GF-D8 (cell line): Measurements from ENCODE around the gene COL6A1.
"Not testable (repeated sequence)": the region's sequence is repeated elsewhere in the genome, so short reads cannot be mapped to it uniquely, and the experiment has no call there.

Experiments
- DNase-seq: peaks from one replicate; lab custom pipeline; 2025; lab: John Stamatoyannopoulos, UW

Gene COL6A1

DNA sequence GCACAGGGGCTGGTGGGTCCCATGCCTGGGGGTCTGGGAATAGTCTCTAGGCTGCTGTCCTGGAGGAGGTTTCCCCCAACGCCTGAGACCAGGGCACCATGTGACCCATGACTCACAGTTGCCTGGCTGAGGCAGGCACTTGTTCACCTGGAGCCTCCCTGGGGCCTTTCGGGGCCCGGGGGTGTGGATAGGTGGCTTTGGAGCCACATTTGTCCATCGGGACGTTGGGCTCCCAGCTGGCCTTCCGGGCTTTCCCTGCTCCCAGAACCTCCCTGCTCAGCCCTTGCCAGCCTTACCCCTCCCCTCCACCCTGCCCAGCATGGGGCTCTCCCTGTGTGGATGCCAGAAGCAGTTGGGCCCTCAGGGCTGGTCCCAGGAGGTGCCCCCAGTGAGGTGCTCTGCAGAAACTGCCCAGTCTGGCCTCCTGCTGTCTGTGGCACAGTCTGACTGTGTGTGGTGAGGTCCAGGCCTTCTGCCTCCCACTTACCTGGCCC is 14.2 kb downstream of the COL6A1 start:
- no peak for DNase-seq

DNA sequence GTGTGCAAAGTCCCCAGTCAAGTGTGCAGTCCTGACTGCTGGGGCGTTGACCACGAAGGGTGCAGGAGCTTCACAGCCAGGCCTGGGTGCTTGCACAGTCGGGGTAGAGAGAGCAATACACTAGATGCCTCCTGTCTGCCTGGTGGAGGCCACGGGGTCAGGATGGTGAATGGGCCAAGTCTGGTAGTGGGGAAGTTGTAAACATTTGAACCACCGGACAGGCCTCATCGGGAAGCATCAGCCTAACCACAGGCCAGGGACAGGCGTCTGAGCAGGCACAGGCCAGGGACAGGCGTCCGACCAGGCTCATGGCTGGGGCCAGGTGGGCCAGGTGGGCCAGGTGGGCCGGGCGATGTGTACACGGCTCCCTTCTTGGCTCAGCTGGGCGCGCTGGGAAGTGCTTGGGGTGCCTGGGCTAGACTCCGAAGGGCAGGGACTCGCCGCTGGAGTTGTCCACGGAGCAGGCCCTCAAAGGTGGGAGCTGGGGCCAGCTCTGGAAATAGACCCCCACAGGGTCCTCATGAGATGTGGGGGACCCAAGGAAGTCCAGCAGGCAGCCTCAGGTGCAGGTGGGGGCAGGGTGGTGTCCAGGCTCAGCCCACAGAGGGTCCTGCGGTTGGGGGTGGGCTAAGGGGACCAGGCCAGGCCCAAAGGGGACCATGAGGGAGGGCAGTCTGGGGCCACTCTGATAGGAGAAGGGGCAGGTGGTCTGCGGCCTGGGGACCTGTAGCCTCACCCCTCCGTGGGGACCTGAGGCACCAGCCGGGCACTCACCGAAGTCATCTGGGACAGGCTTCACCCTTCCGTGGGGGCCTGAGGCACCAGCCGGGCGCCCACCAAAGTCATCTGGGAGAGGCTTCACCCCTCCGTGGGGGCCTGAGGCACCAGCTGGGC is 15.0 kb downstream of the COL6A1 start:
- DNase-seq, result no peak

DNA sequence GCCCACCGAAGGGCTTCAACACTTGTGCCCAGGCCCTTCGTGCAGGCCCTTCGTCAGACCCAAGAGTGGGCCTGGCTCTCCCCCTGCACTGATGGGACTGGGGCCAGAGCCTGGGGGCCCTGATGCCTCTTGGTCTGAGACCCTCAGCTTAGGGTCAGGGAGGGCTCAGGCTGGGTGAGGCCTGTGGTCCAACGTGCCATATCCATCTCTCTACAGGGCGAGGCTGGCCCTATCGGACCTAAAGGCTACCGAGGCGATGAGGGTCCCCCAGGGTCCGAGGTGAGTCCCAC is 15.6 kb downstream of the COL6A1 start:
- DNase-seq, result no peak

DNA sequence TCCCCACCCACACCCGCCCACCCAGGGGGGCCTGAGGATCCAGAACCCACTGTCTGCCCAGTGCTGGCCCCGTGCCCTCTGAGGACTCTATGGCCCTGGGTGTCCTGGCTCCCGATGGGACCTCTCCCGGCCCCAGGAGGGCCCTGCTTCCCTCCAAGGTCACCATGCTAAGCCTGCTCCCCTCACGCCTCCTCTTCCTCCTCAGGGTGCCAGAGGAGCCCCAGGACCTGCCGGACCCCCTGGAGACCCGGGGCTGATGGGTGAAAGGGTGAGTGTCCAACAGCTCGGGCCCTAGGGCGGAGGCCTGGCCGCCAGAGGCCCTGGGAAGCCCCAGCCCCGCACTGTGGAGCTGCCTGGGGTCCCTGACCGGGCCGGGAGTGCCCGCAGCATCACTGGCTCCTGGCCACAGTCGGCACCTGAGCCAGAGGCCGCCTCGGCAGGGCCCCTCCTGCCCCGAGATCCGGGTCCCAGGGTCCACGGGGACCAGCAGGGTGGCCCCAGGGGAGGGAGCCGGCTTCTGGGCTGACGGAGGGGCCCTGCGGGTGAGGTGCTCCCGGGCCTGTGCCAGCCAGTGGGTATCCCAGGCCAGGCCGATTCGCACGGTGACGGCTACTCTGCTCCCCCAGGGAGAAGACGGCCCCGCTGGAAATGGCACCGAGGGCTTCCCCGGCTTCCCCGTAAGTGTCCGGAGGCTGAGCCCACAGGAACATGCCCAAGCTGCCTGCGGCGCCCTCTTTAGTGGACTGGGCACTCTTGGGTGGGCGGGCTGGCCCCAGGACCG is 16.1 kb downstream of the COL6A1 start:
- no peak for DNase-seq

DNA sequence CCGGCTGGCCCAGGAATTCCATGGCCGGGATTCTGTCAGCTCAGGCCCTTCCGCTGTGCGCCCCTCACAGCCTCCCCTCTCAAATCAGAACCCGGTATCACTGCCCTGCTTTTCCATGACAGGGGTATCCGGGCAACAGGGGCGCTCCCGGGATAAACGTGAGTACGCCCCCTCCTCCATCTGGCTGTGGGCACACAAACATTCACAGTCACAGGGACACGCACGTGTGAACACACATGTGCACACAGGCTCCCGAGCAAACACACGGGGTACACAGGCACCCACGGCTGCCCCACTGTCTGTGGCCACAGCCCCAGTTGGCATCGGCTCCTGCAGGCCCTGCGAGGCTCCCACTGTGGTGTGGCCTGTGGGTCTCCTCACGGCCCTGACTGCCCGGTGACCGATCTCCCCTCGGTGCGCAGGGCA is 16.7 kb downstream of the COL6A1 start:
- no peak for DNase-seq

DNA sequence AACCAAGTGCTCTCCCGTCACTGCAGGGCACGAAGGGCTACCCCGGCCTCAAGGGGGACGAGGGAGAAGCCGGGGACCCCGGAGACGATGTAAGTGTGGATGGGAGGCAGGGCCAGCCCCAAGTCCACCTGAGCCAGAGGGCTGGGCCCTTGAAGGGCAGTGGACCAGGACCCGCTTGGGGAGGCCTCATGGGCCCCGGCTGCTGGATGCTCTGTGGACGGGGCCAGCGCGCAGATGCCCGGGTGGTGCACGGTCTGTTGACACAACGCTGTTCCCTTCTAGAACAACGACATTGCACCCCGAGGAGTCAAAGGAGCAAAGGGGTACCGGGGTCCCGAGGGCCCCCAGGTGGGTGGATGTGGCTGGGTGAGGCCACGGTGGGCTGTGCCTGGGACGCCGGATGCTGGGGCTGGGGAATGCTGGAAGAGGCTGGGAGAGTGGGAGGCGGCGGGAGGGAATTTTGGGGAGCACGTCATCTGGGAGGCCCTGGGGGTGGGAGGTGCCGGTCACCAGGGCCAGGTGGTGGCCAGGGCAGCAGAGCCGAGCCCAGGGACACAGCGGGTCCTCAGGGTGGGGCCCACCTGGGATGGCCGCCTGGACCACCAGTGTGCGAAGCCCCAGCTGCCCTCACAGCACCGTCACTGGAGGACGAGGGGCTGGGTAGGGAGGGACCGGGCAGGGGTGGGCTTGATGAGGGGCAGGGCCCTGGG is 17.5 kb downstream of the COL6A1 start:
- no peak for DNase-seq

DNA sequence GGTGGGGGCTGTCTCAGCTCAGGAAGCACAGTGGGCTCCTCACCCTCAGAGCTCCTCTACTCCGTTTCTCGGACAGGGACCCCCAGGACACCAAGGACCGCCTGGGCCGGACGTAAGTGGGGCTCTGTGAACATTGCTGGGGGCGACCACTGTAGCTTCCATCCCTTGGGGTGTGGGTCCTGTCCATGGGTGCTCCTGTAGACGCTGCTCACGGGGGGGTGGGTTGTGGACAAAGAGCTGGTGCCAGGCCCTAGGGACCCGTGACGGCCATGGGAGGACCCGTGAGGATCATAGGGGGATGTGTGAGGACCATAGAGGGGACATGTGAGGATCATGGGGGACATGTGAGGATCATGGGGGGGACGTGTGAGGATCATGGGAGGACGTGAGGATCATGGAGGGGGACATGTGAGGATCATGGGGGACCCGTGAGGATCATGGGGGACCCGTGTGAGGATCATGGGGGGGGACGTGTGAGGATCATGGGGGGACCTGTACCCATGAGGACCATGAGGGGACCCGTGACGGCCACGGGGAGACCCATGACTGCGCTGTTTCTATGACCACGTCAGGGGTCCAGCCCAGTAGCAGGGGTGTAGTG is 18.1 kb downstream of the COL6A1 start:
- no peak for DNase-seq

DNA sequence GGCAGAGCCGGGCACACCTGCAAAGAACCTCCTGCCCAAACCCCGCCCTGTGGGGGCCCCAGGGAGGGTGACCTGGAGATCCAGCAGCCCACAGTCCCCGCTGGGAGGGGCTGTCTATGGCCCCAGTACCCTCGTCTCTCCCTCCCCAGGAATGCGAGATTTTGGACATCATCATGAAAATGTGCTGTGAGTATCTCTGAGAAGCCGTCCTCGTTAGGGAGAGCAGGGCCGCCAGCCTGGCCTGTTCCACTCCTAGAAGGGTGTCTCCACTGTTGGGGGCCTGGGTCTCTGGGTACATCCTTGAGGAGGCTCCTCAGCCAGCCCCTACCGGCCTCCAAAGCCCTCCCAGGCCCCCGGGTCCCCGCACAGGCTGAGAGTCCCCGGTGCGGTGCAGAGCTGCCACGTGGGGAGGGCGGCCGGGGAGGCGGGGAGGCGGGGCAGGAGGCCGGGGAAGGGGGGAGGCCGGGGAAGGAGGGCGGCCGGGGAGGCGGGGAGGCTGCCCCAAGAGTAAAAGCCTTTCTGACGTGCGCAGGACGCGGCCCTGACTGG is 18.7 kb downstream of the COL6A1 start:
- no peak for DNase-seq

DNA sequence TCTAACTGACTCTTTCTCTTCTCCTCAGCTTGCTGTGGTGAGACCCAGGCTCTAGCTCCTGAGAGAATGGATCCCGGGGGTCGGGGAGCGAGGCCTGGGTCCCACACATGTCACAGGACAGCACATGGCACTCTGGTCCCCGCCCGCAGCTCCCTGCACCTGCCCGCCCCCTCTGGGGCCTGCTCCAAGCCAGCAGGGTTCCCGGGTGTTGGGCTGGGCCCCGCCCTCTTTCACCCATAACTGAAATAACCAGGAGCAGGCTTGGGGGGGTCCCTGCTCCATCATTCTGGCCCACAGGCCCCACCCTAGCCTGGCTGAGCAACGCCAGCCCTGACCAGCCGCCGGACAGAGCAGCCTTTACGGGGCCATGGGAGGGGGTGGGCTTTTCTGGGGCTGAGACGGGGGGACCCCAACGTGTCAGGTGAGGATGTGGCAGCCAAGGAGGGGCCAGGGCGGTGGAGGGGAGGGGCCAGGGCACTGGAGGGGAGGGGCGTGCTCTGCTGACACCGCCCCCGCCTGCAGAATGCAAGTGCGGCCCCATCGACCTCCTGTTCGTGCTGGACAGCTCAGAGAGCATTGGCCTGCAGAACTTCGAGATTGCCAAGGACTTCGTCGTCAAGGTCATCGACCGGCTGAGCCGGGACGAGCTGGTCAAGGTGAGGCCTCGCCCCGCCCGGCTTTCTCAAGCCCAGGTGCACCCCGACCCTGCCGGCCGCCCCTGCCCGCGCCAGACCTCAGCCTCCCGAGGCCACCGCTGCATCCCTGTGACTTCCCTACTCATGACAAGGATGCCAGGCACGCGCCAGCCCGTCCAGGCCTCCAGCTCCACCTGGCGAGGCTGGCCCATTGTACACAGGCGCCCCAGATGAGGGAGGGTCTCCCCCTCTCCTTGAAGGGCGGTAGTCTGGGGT is 19.4 kb downstream of the COL6A1 start:
- DNase-seq, result no peak

DNA sequence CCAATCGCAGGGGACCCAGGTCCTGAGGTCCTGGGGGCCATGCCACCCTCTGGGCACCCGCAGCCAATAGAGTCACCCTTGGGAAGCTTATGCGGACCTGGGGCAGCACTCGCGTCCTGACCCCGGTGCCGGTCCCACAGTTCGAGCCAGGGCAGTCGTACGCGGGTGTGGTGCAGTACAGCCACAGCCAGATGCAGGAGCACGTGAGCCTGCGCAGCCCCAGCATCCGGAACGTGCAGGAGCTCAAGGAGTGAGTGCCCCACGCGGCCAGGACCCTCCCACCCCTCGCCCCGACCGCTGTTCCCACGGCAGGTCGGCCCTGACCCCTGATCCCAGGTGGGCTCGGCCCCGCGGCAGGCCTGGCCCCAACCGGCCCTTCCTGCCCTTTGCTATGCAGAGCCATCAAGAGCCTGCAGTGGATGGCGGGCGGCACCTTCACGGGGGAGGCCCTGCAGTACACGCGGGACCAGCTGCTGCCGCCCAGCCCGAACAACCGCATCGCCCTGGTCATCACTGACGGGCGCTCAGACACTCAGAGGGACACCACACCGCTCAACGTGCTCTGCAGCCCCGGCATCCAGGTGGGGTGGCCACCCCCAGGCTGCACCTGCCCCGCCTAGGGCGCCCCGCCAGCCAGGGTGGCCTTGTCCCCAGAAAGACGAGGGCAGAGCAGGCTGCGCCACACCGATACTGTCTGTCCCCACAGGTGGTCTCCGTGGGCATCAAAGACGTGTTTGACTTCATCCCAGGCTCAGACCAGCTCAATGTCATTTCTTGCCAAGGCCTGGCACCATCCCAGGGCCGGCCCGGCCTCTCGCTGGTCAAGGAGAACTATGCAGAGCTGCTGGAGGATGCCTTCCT is 20.5 kb downstream of the COL6A1 start:
- DNase-seq, result no peak

DNA sequence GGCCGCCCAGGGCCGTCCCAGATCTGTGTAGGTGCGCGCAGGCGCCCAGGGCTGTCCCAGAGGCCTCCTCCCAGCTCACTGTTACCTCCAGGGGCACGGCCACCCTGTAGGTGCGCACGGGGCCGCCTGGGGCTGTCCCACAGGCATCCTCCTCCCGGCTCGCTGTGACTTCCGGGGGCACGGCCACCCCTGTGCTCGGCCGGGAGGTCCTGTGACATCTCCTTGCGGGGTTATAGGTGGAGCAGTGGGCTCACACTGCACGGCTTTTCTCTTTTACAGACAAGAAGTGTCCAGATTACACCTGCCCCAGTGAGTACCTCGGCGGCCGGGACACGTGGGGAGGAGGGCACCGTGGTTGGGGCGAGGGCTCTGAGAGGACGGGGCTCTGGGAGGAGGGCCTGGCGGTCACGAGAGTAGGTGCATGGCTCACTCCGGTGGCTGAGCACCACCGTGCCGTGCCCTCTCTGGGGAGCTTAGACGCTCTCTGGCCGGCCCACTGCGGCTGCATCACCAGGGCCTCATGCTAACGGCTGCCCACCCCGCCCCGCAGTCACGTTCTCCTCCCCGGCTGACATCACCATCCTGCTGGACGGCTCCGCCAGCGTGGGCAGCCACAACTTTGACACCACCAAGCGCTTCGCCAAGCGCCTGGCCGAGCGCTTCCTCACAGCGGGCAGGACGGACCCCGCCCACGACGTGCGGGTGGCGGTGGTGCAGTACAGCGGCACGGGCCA is 21.4 kb downstream of the COL6A1 start:
- no peak for DNase-seq

DNA sequence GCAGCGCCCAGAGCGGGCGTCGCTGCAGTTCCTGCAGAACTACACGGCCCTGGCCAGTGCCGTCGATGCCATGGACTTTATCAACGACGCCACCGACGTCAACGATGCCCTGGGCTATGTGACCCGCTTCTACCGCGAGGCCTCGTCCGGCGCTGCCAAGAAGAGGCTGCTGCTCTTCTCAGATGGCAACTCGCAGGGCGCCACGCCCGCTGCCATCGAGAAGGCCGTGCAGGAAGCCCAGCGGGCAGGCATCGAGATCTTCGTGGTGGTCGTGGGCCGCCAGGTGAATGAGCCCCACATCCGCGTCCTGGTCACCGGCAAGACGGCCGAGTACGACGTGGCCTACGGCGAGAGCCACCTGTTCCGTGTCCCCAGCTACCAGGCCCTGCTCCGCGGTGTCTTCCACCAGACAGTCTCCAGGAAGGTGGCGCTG is 22.0 kb downstream of the COL6A1 start:
- DNase-seq, result no peak

DNA sequence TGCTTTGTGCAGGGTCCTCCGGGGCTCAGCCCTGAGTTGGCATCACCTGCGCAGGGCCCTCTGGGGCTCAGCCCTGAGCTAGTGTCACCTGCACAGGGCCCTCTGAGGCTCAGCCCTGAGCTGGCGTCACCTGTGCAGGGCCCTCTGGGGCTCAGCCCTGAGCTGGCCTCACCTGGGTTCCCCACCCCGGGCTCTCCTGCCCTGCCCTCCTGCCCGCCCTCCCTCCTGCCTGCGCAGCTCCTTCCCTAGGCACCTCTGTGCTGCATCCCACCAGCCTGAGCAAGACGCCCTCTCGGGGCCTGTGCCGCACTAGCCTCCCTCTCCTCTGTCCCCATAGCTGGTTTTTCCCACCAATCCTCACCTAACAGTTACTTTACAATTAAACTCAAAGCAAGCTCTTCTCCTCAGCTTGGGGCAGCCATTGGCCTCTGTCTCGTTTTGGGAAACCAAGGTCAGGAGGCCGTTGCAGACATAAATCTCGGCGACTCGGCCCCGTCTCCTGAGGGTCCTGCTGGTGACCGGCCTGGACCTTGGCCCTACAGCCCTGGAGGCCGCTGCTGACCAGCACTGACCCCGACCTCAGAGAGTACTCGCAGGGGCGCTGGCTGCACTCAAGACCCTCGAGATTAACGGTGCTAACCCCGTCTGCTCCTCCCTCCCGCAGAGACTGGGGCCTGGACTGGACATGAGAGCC is 22.7 kb downstream of the COL6A1 start:
- no peak for DNase-seq

DNA sequence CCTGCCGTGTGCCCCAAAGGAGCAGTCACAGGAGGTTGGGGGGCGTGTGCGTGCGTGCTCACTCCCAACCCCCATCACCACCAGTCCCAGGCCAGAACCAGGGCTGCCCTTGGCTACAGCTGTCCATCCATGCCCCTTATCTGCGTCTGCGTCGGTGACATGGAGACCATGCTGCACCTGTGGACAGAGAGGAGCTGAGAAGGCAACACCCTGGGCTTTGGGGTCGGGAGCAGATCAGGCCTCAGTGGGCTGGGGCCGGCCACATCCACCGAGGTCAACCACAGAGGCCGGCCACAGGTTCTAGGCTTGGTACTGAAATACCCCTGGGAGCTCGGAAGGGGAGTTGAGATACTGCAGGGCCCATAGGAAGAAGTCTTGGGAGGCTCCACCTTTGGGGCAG is 23.5 kb downstream of the COL6A1 start:
- no peak for DNase-seq

DNA sequence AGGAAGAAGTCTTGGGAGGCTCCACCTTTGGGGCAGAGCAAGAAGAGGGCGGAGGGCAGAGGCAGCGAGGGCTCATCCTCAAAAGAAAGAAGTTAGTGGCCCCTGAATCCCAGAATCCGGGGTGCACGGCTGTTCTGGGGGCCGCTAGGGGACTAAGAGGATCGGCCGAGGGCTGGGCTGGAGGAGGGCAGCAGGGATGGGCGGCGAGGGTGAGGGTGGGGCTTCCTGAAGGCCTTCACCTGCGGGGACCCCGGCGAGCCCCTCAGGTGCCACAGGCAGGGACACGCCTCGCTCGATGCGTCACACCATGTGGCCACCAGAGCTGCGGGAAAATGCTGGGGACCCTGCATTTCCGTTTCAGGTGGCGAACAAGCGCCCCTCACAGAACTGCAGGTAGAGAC is 23.9 kb downstream of the COL6A1 start:
- no peak for DNase-seq

DNA sequence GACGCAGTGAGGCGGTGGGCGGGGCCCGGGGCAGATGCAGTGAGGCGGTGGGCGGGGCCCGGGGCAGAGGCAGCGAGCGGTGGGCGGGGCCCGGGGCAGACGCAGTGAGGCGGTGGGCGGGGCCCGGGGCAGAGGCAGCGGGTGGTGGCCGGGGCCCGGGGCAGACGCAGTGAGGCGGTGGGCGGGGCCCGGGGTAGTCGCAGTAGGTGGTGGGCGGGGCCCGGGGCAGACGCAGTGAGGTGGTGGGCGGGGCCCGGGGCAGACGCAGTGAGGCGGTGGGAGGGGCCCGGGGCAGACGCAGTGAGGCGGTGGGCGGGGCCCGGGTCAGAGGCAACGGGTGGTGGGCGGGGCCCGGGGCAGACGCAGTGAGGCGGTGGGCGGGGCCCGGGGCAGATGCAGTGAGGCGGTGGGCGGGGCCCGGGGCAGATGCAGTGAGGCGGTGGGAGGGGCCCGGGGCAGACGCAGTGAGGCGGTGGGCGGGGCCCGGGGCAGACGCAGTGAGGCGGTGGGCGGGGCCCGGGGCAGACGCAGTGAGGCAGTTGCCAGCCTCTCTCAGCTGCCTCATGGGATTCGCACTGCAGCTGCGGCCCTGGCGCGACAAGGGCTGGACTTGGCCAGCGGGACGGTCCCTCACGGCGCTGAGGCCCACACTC is 24.4 kb downstream of the COL6A1 start:
- DNase-seq, result not testable (repeated sequence)

DNA sequence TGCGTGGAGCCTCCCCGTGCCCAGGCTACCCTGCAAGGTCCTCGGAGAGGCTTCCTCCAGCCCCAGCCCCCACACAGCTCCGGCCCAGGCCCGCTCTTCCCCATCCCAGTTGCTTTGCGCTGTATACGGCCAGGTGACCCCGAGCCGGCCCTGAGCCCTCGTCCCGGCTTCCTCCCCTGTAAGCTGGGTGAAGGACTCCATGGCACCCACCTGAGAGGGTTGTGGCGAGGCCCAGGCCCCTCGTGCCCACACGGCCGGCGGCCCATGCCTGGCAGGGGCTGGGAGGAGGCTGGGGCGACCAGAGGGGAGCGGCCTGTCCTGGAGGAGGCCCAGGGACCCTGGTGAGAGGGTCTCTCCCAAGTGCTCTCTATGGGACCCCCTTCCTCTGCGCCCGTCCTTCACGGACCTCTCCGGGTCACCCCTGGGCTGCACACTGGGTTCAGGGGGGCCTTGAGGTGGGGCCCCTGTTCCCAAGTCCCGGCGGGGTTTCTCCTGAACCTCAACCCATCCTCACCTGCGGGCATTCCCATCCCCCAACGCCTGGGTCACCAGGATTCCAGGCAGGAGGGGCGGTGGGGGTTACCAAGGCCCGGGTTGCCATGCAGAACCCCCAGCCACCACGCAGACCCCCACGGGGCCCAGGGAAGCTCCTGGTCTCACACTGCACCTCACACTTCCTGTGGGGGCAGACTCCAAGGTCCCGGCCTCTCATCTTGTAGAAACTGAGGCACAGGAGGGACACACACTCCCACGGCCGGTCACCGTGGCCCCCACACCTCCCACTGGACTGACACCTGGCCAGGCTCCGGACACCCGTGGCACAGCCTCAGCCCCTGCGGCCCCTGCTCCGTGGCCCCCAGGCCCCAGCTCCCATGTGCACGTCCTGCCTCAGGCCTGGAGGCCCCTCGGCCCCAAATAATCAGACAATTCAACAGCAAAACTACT is 25.2 kb downstream of the COL6A1 start:
- no peak for DNase-seq
